GM18507 (cell line): ENCODE measurements around the gene CCDC106.
A peak's percentile ranks its signal among the peaks of the same experiment; 100 is the strongest.

Experiments
- DNase-seq: peaks from one replicate; pipeline ENCODE4 v3.0.0; 2011; ENCODE audit warnings: low read depth; ENCODE audit not compliant: insufficient read length; ENCODE audit errors: extremely low spot score
- FAIRE-seq: peaks from 2 replicates; lab custom pipeline; 2011; peaks lifted over from hg19 to GRCh38; lab: Jason Lieb, UNC

CCDC106 gene

GRCh38 chr19:55613396-55613795 lies 34.6 kb upstream of the CCDC106 start:
- no peak for FAIRE-seq
- no peak for DNase-seq

DNA sequence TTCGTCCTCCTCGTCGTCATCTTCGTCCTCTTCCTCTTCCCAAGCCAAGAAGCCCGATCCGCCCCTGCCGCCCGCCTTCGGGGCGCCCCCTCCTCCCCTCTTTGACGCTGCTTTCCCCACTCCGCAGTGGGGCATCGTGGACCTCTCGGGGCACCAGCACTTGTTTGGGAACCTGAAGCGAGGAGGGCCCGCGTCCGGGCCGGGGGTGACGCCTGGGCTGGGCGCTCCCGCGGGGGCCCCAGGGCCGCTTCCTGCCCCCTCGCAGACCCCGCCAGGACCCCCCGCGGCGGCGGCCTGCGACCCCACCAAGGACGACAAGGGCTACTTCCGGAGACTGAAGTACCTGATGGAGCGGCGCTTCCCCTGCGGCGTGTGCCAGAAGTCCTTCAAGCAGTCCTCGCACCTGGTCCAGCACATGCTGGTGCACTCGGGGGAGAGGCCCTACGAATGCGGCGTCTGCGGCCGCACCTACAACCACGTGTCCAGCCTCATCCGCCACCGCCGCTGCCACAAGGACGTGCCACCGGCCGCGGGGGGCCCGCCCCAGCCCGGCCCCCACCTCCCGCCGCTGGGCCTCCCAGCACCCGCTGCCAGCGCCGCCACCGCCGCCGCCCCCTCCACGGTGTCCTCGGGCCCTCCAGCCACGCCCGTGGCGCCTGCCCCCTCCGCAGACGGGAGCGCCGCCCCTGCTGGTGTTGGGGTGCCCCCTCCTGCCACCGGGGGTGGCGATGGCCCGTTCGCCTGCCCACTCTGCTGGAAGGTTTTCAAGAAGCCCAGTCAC lies 33.9 kb upstream of the CCDC106 start:
- no peak for FAIRE-seq
- no peak for DNase-seq

- DNase-seq, result no peak
- no peak for FAIRE-seq
Observed at GRCh38 chr19:55614711-55615542, 33.1 kb upstream of the CCDC106 start.

GRCh38 chr19:55615543-55616394 lies 32.2 kb upstream of the CCDC106 start:
- FAIRE-seq (no peak), DNase-seq (no peak)

DNA sequence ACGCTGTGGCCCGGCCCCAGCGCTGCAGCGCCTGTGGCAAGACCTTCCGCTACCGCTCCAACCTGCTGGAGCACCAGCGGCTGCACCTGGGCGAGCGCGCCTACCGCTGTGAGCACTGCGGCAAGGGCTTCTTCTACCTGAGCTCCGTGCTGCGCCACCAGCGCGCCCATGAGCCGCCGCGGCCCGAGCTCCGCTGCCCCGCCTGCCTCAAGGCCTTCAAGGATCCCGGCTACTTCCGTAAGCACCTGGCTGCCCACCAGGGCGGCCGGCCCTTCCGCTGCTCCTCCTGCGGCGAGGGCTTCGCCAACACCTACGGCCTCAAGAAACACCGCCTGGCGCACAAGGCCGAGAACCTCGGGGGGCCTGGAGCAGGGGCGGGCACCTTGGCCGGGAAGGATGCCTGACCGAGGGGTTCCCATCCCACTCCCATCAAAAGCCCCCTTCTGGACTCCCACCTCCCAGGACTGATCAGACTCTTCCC lies 31.6 kb upstream of the CCDC106 start:
- FAIRE-seq (no peak), DNase-seq (no peak)

- no peak for FAIRE-seq
Observed at GRCh38 chr19:55617426-55617825, 30.6 kb upstream of the CCDC106 start.

DNA sequence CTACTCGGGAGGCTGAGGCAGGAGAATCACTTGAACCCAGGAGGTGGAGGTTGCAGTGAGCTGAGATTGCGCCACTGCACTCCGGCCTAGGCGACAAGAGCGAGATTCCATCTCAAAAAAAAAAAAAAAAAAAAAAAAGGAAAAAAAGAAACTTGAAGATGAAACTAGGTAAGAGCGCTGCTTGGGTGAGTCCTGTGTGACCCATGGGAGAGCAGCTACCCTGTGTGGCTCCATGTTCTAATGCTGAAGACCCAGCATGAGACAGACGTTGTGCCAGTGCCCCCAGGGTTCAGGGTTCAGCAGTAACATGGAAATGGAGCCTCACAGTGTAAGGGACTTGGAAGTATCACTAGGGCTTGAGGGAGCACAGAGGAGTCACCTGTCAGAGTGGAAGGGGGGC lies 29.6 kb upstream of the CCDC106 start:
- FAIRE-seq, result no peak
- no peak for DNase-seq

More at GRCh38 chr19:55617426-55617825, 30.6 kb upstream of the CCDC106 start:
- DNase-seq, result no peak

DNA sequence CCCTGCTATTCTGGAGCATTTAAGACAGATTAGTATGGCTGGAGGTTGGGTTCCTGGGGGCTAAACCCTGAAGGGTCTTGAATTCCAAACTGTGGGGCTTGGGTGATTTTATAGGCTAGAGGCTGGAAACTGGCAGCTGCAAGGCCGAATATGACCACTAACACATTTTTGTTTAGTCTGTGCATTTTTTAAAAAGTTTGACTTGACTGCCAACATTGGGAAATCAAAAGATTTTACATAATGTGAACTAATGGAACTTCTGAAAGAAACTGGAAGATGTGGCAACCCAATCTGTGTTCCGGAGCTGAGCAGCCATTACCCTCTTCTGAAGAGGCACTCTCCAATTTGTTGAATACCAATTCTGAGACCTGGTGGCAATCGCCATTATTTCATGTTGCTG lies 28.7 kb upstream of the CCDC106 start:
- DNase-seq, result no peak

DNA sequence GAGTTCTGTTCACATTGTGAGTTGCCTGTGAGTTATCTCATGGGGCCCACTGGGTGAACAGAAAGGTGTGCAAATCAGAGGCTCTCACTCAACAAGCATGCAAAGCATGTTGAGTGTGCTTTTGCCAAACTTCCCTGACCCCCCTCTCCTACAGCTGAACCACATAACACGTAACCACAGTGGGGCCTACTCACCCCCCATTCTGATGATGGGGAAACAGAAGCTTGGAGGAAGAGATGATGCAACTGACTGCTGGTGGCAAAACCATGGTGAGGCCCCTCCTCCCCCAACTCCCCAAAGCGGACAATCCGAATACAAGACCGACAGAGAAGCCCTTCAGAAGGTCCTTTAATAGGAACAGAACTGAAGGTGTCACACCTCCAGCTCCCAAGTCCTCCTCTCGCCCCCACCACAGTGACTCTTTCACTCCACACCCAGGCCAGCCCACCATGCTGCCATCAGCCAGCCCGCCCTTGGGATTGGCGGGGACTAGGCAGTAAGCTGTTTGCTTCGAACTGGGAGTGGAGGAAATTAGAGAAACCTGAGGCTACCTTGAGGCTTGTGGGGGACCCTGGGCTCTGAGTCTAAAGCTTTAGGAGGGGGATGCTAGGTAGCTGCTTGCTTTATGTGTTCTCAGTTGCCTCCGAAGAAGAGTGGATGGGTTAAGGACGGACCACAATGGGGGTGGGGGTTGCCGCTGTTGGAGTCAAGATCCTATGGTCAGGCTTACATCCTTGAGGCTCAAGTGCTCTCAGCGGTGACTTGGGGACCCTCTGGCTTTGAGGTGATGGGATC lies 27.4 kb upstream of the CCDC106 start:
- FAIRE-seq, result no peak
- DNase-seq, result no peak

More for the DNA sequence above, 28.7 kb upstream of the CCDC106 start:
- FAIRE-seq, result no peak

- FAIRE-seq (no peak), DNase-seq (no peak)
Observed at GRCh38 chr19:55621205-55621672, 26.8 kb upstream of the CCDC106 start.

GRCh38 chr19:55621673-55622231 lies 26.3 kb upstream of the CCDC106 start:
- no peak for DNase-seq
- no peak for FAIRE-seq

- no peak for FAIRE-seq
Observed at GRCh38 chr19:55622242-55622969, 25.6 kb upstream of the CCDC106 start.

GRCh38 chr19:55623130-55623529 lies 24.9 kb upstream of the CCDC106 start:
- FAIRE-seq, result no peak
- DNase-seq, result no peak

More at GRCh38 chr19:55622242-55622969, 25.6 kb upstream of the CCDC106 start:
- DNase-seq, result no peak

DNA sequence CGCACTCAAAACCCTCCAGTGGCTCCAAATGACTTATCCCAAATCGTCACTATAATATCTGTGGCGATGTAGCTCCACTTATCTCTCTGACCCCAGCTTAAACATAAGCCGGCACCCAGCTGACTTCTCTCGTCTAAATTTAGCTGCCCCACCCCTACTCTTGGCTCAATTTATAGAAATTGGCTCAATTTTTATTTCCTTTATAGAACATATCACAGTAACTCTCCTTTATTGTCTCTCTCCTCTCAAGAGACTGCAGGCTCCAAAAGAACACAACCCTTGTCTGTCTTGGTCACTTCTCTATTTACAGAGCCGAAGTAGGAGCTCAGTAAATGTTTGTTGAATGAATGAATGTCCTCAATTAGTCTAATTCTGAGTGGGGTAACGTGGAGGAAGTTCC lies 24.5 kb upstream of the CCDC106 start:
- DNase-seq, result no peak

GRCh38 chr19:55624109-55625003 lies 23.7 kb upstream of the CCDC106 start, which contains the start of gene ZNF784:
Gene ZNF784 (minus strand): TSS chr19:55624566. CDS start chr19:55624561, 5 bp downstream.
- FAIRE-seq (peak; percentile 89), DNase-seq (no peak)

More for the DNA sequence above, 24.5 kb upstream of the CCDC106 start:
- no peak for FAIRE-seq

GRCh38 chr19:55625004-55625326 lies 23.0 kb upstream of the CCDC106 start:
- FAIRE-seq (no peak), DNase-seq (no peak)

- peak; percentile 69 for FAIRE-seq
Observed at GRCh38 chr19:55626350-55626749, 21.7 kb upstream of the CCDC106 start.

More at GRCh38 chr19:55626350-55626749, 21.7 kb upstream of the CCDC106 start:
- no peak for DNase-seq
